ENCODE results near the gene GPRIN2.
"Not testable (repeated sequence)": the region's sequence is repeated elsewhere in the genome, so short reads cannot be mapped to it uniquely, and the experiment has no call there.

The GPRIN2 gene

GRCh38 chr10:46565591-46566332 lies 9.3 kb upstream of the GPRIN2 start:
- not testable (repeated sequence) for DNase-seq

- no peak for DNase-seq
These were observed 4.5 kb upstream of the GPRIN2 start for GRCh38 chr10:46560952-46561351.

- DNase-seq = no peak
These were observed 3.9 kb upstream of the GPRIN2 start for GRCh38 chr10:46560381-46560780.

- no peak for DNase-seq
These were observed 2.8 kb upstream of the GPRIN2 start for GRCh38 chr10:46559231-46559671.

GRCh38 chr10:46558392-46559185 lies 2.1 kb upstream of the GPRIN2 start:
- no peak for DNase-seq

- DNase-seq = no peak
These were observed 1.6 kb upstream of the GPRIN2 start for GRCh38 chr10:46558122-46558391.

- no peak for DNase-seq
These were observed 1.1 kb upstream of the GPRIN2 start for GRCh38 chr10:46557319-46558121.

- no peak for DNase-seq
These were observed 544 bp downstream of the GPRIN2 start for GRCh38 chr10:46555713-46556514.

- DNase-seq = no peak
These were observed 1.1 kb downstream of the GPRIN2 start for GRCh38 chr10:46555366-46555712.

- no peak for DNase-seq
These were observed 2.2 kb downstream of the GPRIN2 start for GRCh38 chr10:46554166-46554781.

GRCh38 chr10:46553238-46554049 lies 3.0 kb downstream of the GPRIN2 start:
- no peak for DNase-seq

- no peak for DNase-seq
These were observed 3.8 kb downstream of the GPRIN2 start for GRCh38 chr10:46552526-46553237.

GRCh38 chr10:46551701-46552525 lies 4.5 kb downstream of the GPRIN2 start:
- no peak for DNase-seq

- no peak for DNase-seq
These were observed 5.4 kb downstream of the GPRIN2 start for GRCh38 chr10:46550795-46551700.

- DNase-seq = no peak
These were observed 6.2 kb downstream of the GPRIN2 start for GRCh38 chr10:46550076-46550790.

- DNase-seq = no peak
These were observed 7.0 kb downstream of the GPRIN2 start for GRCh38 chr10:46549171-46550075.

GRCh38 chr10:46548498-46549090 lies 7.9 kb downstream of the GPRIN2 start:
- no peak for DNase-seq
